ENCODE measurements around the gene CDH26. TPM values are rescaled to one million over a fixed set of nuclear protein-coding genes. Genes with fewer than 3 reads are reported as not detected.

Gene CDH26
- total and polyA plus RNA-seq, 9 of the 15 experiments (the other 6 are each of a cell fraction or from before 2014, with no cell fraction given), result 0.07 to 0.13 (median 0.10) TPM; not detected in 4

DNA sequence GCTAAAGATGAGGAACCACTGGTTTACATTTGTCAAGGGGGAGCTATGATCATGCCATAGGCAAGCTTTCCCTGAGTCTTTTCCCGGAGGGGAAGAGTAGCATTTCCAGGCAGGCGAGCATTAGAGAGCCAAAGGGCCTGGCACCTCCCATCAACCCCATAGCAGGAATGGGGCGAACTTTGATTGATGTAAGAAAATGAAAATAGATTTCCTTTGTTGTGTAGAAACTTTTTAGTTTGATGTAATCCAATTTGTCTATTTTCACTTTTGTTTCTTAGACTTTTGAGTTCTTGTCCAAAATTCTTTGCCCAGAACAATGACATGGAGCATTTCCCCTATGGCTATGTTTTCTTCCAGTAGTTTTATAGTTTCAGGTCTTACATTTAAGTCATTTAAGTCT, 85.2 kb downstream of the CDH26 start:
- DNase-seq (ENCODE audit: extremely low read depth in 1 of 4, low spot score in 3 of 4) (no peak), FAIRE-seq (no peak), ATAC-seq (no peak)
- no TSS peak for BruUV-seq (replicated peaks)
- no peaks in the 10 kb centered on the region for H3K36me3 ChIP-seq (ENCODE audit: control insufficient read depth, insufficient read depth, low read length)
- 2% methylated on average over 3 of the region's 3 CpGs for WGBS (ENCODE audit: insufficient coverage, low coverage, missing lambda C conversion rate)
- no peak overlapping the region for H2AFZ ChIP-seq (ENCODE audit: low read depth, low read length)
- ChIA-PET POLR2A (no interaction called here), CTCF (ENCODE audit: low intra/inter-chr PET ratio) (no interaction called here)
- H3K4me2 ChIP-seq (ENCODE audit: insufficient read depth, low read length), result no peak overlapping the region
- H3K9me3 ChIP-seq (replicated peaks; ENCODE audit: control insufficient read depth, insufficient read depth, low read depth, low read length), result no peaks in the 10 kb centered on the region
- H3K9me1 ChIP-seq (ENCODE audit: control insufficient read depth, insufficient read depth, low read length), result no peaks in the 10 kb centered on the region
- no peak overlapping the region for H3K9ac ChIP-seq (ENCODE audit: insufficient read depth in 1 of 2, low read depth in 2 of 2, low read length in 2 of 2)
- no peaks in the 10 kb centered on the region for H3K79me2 ChIP-seq (ENCODE audit: control insufficient read depth, insufficient read depth, low read length)
- no peaks in the 10 kb centered on the region for H3K4me1 ChIP-seq (replicated peaks in 1 of 2; ENCODE audit: control insufficient read depth in 2 of 2, insufficient read depth in 2 of 2, low read length in 2 of 2)
- intact Hi-C loops (cut with micrococcal nuclease) (no loop called here), in situ Hi-C loops (cut with MboI) (no loop called here)
- H4K20me1 ChIP-seq (replicated peaks; ENCODE audit: control insufficient read depth, insufficient read depth, low read length), result no peaks in the 10 kb centered on the region
- no peak overlapping the region for H3K4me3 ChIP-seq
- no peak overlapping the region for H3K27ac ChIP-seq (ENCODE audit: extremely low read depth, low read depth, low read length)
- H3K27me3 ChIP-seq (ENCODE audit: control insufficient read depth in 2 of 2, insufficient read depth in 2 of 2, low read length in 2 of 2), result peaks cover 0 to 18% of the 10 kb centered on the region in 2 experiments; a peak in 1 of 5 replicates
- TF ChIP-seq FOXJ2 (tag; IDR thresholded peaks at IDR 0.05), result no peak
- no peak for TF ChIP-seq EZH2 (IDR thresholded peaks at IDR 0.05; ENCODE audit: borderline replicate concordance, low read depth, low read length)
- TF ChIP-seq, protein P1, sequence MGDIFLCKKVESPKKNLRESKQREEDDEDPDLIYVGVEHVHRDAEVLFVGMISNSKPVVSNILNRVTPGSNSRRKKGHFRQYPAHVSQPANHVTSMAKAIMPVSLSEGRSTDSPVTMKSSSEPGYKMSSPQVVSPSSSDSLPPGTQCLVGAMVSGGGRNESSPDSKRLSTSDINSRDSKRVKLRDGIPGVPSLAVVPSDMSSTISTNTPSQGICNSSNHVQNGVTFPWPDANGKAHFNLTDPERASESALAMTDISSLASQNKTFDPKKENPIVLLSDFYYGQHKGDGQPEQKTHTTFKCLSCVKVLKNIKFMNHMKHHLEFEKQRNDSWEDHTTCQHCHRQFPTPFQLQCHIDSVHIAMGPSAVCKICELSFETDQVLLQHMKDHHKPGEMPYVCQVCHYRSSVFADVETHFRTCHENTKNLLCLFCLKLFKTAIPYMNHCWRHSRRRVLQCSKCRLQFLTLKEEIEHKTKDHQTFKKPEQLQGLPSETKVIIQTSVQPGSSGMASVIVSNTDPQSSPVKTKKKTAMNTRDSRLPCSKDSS (IDR thresholded peaks at IDR 0.05; ENCODE audit: low read depth, partially characterized antibody), result no peak
- TF ChIP-seq MAZ (CRISPR knock-in tag; conservative IDR thresholded peaks at IDR 0.05 in 1 of 2, IDR thresholded peaks at IDR 0.05 in 1 of 2), result no peak
- TF ChIP-seq, protein P2, sequence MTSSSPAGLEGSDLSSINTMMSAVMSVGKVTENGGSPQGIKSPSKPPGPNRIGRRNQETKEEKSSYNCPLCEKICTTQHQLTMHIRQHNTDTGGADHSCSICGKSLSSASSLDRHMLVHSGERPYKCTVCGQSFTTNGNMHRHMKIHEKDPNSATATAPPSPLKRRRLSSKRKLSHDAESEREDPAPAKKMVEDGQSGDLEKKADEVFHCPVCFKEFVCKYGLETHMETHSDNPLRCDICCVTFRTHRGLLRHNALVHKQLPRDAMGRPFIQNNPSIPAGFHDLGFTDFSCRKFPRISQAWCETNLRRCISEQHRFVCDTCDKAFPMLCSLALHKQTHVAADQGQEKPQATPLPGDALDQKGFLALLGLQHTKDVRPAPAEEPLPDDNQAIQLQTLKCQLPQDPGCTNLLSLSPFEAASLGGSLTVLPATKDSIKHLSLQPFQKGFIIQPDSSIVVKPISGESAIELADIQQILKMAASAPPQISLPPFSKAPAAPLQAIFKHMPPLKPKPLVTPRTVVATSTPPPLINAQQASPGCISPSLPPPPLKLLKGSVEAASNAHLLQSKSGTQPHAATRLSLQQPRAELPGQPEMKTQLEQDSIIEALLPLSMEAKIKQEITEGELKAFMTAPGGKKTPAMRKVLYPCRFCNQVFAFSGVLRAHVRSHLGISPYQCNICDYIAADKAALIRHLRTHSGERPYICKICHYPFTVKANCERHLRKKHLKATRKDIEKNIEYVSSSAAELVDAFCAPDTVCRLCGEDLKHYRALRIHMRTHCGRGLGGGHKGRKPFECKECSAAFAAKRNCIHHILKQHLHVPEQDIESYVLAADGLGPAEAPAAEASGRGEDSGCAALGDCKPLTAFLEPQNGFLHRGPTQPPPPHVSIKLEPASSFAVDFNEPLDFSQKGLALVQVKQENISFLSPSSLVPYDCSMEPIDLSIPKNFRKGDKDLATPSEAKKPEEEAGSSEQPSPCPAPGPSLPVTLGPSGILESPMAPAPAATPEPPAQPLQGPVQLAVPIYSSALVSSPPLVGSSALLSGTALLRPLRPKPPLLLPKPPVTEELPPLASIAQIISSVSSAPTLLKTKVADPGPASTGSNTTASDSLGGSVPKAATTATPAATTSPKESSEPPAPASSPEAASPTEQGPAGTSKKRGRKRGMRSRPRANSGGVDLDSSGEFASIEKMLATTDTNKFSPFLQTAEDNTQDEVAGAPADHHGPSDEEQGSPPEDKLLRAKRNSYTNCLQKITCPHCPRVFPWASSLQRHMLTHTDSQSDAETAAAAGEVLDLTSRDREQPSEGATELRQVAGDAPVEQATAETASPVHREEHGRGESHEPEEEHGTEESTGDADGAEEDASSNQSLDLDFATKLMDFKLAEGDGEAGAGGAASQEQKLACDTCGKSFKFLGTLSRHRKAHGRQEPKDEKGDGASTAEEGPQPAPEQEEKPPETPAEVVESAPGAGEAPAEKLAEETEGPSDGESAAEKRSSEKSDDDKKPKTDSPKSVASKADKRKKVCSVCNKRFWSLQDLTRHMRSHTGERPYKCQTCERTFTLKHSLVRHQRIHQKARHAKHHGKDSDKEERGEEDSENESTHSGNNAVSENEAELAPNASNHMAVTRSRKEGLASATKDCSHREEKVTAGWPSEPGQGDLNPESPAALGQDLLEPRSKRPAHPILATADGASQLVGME (CRISPR knock-in tag; IDR thresholded peaks at IDR 0.05), result no peak
- no peak for TF ChIP-seq ZNF133 (CRISPR knock-in tag; IDR thresholded peaks at IDR 0.05)
